SK-N-SH (cell line): ENCODE measurements around the gene IKZF2. TPM values are rescaled to one million over a fixed set of nuclear protein-coding genes. Genes with fewer than 3 reads are reported as not detected.

ENCODE experiments used
- CTCF ChIA-PET: fragments of 300-600, 350-600 bp; formaldehyde crosslinking; extraction: SDS; loops from one replicate; lab custom pipeline; 2021; lab: Yijun Ruan, JAX
- POLR2A ChIA-PET: fragments of 350-600 bp; sonication (Branson Sonifier 250); formaldehyde crosslinking; extraction: SDS; loops from one replicate; lab custom pipeline; 2020; ENCODE audit warnings: antibody characterized with exemption, inconsistent platforms; lab: Yijun Ruan, JAX
- DNase-seq: peaks from one replicate; pipeline ENCODE4 v3.0.0; 2012
- H2AFZ ChIP-seq: fragments of 200-600 bp; sonication (generic); 2 replicates; pipeline ENCODE4 v1.8.1; 2016; ENCODE audit warnings: antibody characterized with exemption, mild to moderate bottlenecking, low read depth
- H3F3A ChIP-seq: fragments of 200-600 bp; sonication (generic); replicated peaks from 2 replicates; pipeline ENCODE3; 2016; ENCODE audit warnings: antibody characterized with exemption, mild to moderate bottlenecking; ENCODE audit not compliant: insufficient read depth
- H3K27ac ChIP-seq, 2 experiments: fragments of 200-500 bp in 1 of 2; fragments of 200-600 bp in 1 of 2; sonication (Bioruptor generic) in 1 of 2; sonication (generic), shearing (Covaris generic) in 1 of 2; 2 replicates each; pipeline versions ENCODE4 v1.5.1 to v1.6.1; 2014 to 2016; ENCODE audit warnings: low read depth in 2 of 2, inconsistent platforms in 1 of 2, low read length in 1 of 2, mild to moderate bottlenecking in 1 of 2, mixed read lengths in 1 of 2
- H3K27me3 ChIP-seq: fragments of 200-600 bp; sonication (generic), shearing (Covaris generic); 2 replicates; pipeline ENCODE4 v1.6.1; 2016; ENCODE audit warnings: mixed run types; ENCODE audit not compliant: insufficient read depth
- H3K36me3 ChIP-seq, 2 experiments: fragments of 200-500 bp in 1 of 2; fragments of 200-600 bp in 1 of 2; sonication (Bioruptor generic) in 1 of 2; sonication (generic) in 1 of 2; replicated peaks in 1 of 2; 2 replicates each; pipeline versions ENCODE3 to v1.5.1; 2014 to 2016; ENCODE audit warnings: low read length in 1 of 2, mild to moderate bottlenecking in 1 of 2; ENCODE audit not compliant: insufficient read depth in 2 of 2, control insufficient read depth in 1 of 2
- H3K4me1 ChIP-seq, 2 experiments: fragments of 200-500 bp in 1 of 2; fragments of 200-600 bp in 1 of 2; sonication (Bioruptor generic) in 1 of 2; sonication (generic), shearing (Covaris generic) in 1 of 2; 2 replicates each; pipeline versions ENCODE4 v1.5.1 to v1.6.1; 2014 to 2016; ENCODE audit warnings: low read depth in 1 of 2, low read length in 1 of 2, mixed run types in 1 of 2; ENCODE audit not compliant: insufficient read depth in 2 of 2, control insufficient read depth in 1 of 2
- H3K4me2 ChIP-seq: fragments of 200-600 bp; sonication (generic), shearing (Covaris generic); 2 replicates; pipeline ENCODE4 v1.6.1; 2017; ENCODE audit warnings: mixed run types
- H3K4me3 ChIP-seq, 2 experiments: fragments of 200-500 bp in 1 of 2; fragments of 200-600 bp in 1 of 2; sonication (Bioruptor generic) in 1 of 2; sonication (generic), shearing (Covaris generic) in 1 of 2; 2 replicates each; pipeline versions ENCODE4 v1.5.1 to v1.8.1; 2014 to 2016; ENCODE audit warnings: low read depth in 2 of 2, inconsistent platforms in 1 of 2, low read length in 1 of 2, mild to moderate bottlenecking in 1 of 2, mixed read lengths in 1 of 2, moderate library complexity in 1 of 2
- H3K79me2 ChIP-seq: fragments of 200-600 bp; sonication (generic); 2 replicates; pipeline ENCODE4 v1.8.1; 2017; ENCODE audit warnings: mild to moderate bottlenecking; ENCODE audit not compliant: insufficient read depth
- H3K9ac ChIP-seq: fragments of 200-600 bp; sonication (generic); 2 replicates; pipeline ENCODE4 v1.6.1; 2017; ENCODE audit warnings: mixed run types
- H3K9me2 ChIP-seq: fragments of 200-600 bp; sonication (generic); 2 replicates; pipeline ENCODE4 v1.6.1; 2017; ENCODE audit warnings: mixed run types
- H3K9me3 ChIP-seq: fragments of 200-600 bp; sonication (generic); 2 replicates; pipeline ENCODE4 v1.6.1; 2017; ENCODE audit warnings: mixed run types, mild to moderate bottlenecking, moderate library complexity
- H4K20me1 ChIP-seq: fragments of 200-600 bp; sonication (generic); 2 replicates; pipeline ENCODE4 v1.6.1; 2017; ENCODE audit warnings: mild to moderate bottlenecking, mixed run types; ENCODE audit not compliant: insufficient read depth
- CHD2 ChIP-seq: fragments of 150-350 bp; IDR thresholded peaks from 2 replicates; pipeline ENCODE4 v1.6.1; 2018; ENCODE audit warnings: low read length; ENCODE audit not compliant: partially characterized antibody
- ELF1 ChIP-seq: IDR thresholded peaks from 2 replicates; pipeline ENCODE4 v1.4.0; 2012
- EP300 ChIP-seq, 2 experiments: IDR thresholded peaks; 2 replicates each; pipeline versions ENCODE4 v1.4.0 to v1.6.1; 2012; ENCODE audit warnings: borderline replicate concordance in 1 of 2, low read depth in 1 of 2, low read length in 1 of 2
- FOXM1 ChIP-seq: IDR thresholded peaks from 2 replicates; pipeline ENCODE4 v1.4.0; 2012; ENCODE audit warnings: low read depth, mild to moderate bottlenecking
- GATA2 ChIP-seq: sonication (generic); formaldehyde crosslinking; IDR thresholded peaks from 2 replicates; pipeline ENCODE4 v1.5.0; 2020; ENCODE audit warnings: mild to moderate bottlenecking, missing genetic modification reagents
- MEF2A ChIP-seq: IDR thresholded peaks from 2 replicates; pipeline ENCODE4 v1.4.0; 2012; ENCODE audit warnings: low read depth, borderline replicate concordance
- MXI1 ChIP-seq: IDR thresholded peaks from 2 replicates; pipeline ENCODE4 v1.6.1; 2012; ENCODE audit warnings: mild to moderate bottlenecking, low read depth, low read length, improper control_type of control experiment
- NFIC ChIP-seq: IDR thresholded peaks from 2 replicates; pipeline ENCODE4 v1.4.0; 2012; ENCODE audit warnings: borderline replicate concordance
- NRF1 ChIP-seq: IDR thresholded peaks from 2 replicates; pipeline ENCODE4 v1.6.1; 2012; ENCODE audit warnings: low read depth, mild to moderate bottlenecking, low read length
- RCOR1 ChIP-seq: fragments of 150-350 bp; IDR thresholded peaks from 2 replicates; pipeline ENCODE4 v1.6.1; 2017; ENCODE audit warnings: antibody characterized with exemption, low read length
- REST ChIP-seq: IDR thresholded peaks from 2 replicates; pipeline ENCODE4 v1.6.1; 2012; ENCODE audit warnings: mild to moderate bottlenecking, low read depth, low read length, moderate library complexity
- TAF1 ChIP-seq: IDR thresholded peaks from 2 replicates; pipeline ENCODE4 v1.6.1; 2012; ENCODE audit warnings: low read depth, mild to moderate bottlenecking, low read length, moderate library complexity, borderline replicate concordance
- USF2 ChIP-seq: fragments of 150-350 bp; IDR thresholded peaks from 2 replicates; pipeline ENCODE4 v1.6.1; 2017; ENCODE audit warnings: antibody characterized with exemption, low read length, low read depth, borderline replicate concordance
- YY1 ChIP-seq: IDR thresholded peaks from 2 replicates; pipeline ENCODE4 v1.4.0; 2012; ENCODE audit warnings: low read depth, mild to moderate bottlenecking
- WGBS: methylation state at CpG from one replicate; pipeline ENCODE4 v1.1.6; 2017; ENCODE audit warnings: low lambda C conversion rate; 5-methylcytosine and 5-hydroxymethylcytosine counted together
- polyA plus RNA-seq, 3 experiments: library from polyadenylated mRNA; depleted of rRNA; stranded (reverse); fragments of >200 nt; gene quantifications; 2 replicates each; pipeline ENCODE4 v1.2.3, GENCODE V29; 2012
- TF ChIP-seq, protein P1 (sequence below): IDR thresholded peaks from 2 replicates; pipeline ENCODE4 v1.4.0; 2012; ENCODE audit warnings: low read depth, borderline replicate concordance
- TF ChIP-seq, protein P2 (sequence below): IDR thresholded peaks from 2 replicates; pipeline ENCODE4; 2012

Gene IKZF2
- polyA plus RNA-seq, 1 of the 3 experiments (the other 2 are of a cell fraction): 1.3 TPM

DNA sequence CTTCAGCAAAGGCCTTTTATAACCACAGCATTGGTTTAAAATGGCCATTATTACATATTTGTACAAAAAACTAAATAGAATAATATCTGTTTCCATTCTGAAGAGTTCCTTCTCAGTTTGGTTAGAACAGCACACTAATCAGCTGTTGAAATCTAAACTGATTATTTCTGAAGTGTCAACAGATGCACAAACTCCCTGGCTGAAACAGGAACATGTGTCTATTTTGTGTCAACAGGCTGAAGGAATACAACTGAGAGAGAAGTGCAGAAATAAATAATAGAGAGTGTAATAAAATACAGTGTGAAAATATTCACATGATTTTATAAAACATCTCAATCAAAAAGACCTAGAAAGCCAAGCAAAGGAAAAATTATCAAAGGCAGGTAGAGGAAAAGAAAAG, 29.7 kb downstream of the IKZF2 start:
- Histone ChIP-seq H3K27ac (no peak overlapping the region), H2AFZ (no peak overlapping the region), H3K9me2 (no peaks in the 10 kb centered on the region), H3K4me2 (no peak overlapping the region), H3K9ac (no peak overlapping the region), H3K27me3 (no peaks in the 10 kb centered on the region), H3K36me3 (peaks cover 0 to 3% of the 10 kb centered on the region in 2 experiments), H3K79me2 (no peaks in the 10 kb centered on the region; the same call in 1 of the 2 replicates), H3F3A (peaks cover 10% of the 10 kb centered on the region), H4K20me1 (no peaks in the 10 kb centered on the region), H3K9me3 (no peaks in the 10 kb centered on the region), H3K4me1 (peaks cover 0 to 54% of the 10 kb centered on the region in 2 experiments; a peak in 3 of 4 replicates), H3K4me3 (no peak overlapping the region)
- ChIA-PET POLR2A (no interaction called here), CTCF (interaction anchor here (1.5 kb wide), 1 partner anchor 10 kb away, joined by 3 read pairs; no protein-coding TSS in a partner anchor)
- DNase-seq: no peak
- TF ChIP-seq RCOR1 (no peak), TAF1 (no peak), CHD2 (no peak), EP300 (IDR thresholded peaks at IDR 0.05; ENCODE audit: borderline replicate concordance in 1 of 2, low read depth in 1 of 2, low read length in 1 of 2) (no peak), GATA2 (CRISPR knock-in tag) (no peak), NFIC (no peak), MEF2A (no peak), YY1 (no peak), REST (no peak)
- TF ChIP-seq, protein P1, sequence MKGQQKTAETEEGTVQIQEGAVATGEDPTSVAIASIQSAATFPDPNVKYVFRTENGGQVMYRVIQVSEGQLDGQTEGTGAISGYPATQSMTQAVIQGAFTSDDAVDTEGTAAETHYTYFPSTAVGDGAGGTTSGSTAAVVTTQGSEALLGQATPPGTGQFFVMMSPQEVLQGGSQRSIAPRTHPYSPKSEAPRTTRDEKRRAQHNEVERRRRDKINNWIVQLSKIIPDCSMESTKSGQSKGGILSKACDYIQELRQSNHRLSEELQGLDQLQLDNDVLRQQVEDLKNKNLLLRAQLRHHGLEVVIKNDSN: no peak

- H3K4me3 ChIP-seq: no peak overlapping the region
- no peaks in the 10 kb centered on the region for H4K20me1 ChIP-seq
- H3K4me2 ChIP-seq: peak overlapping the region; percentile 60
- no peaks in the 10 kb centered on the region for H3K9me3 ChIP-seq
- no peak for DNase-seq
- no peaks in the 10 kb centered on the region for H3K27me3 ChIP-seq
- H3K36me3 ChIP-seq: no peaks in the 10 kb centered on the region
- WGBS: 61% methylated on average over 5 of the region's 5 CpGs
- 0 out of 2 replicates have a peak overlapping the region, but pooled peaks have one; percentile 38 for H2AFZ ChIP-seq
- peaks cover 0 to 47% of the 10 kb centered on the region in 2 experiments; a peak in 3 of 4 replicates for H3K4me1 ChIP-seq
- no peak overlapping the region for H3K9ac ChIP-seq
- H3K9me2 ChIP-seq: no peaks in the 10 kb centered on the region
- peaks cover 10% of the 10 kb centered on the region for H3F3A ChIP-seq
- CTCF ChIA-PET: no interaction called here
- H3K27ac ChIP-seq: peak overlapping the region; percentile 22 to 81; a peak in 2 of 4 replicates
- POLR2A ChIA-PET: no interaction called here
- H3K79me2 ChIP-seq: no peaks in the 10 kb centered on the region; the same call in 1 of the 2 replicates
- no peak for TF ChIP-seq NRF1
- TF ChIP-seq, protein P1: no peak
- TF ChIP-seq USF2: no peak
- TF ChIP-seq MXI1: no peak
- TF ChIP-seq YY1: no peak
- TF ChIP-seq, protein P2, sequence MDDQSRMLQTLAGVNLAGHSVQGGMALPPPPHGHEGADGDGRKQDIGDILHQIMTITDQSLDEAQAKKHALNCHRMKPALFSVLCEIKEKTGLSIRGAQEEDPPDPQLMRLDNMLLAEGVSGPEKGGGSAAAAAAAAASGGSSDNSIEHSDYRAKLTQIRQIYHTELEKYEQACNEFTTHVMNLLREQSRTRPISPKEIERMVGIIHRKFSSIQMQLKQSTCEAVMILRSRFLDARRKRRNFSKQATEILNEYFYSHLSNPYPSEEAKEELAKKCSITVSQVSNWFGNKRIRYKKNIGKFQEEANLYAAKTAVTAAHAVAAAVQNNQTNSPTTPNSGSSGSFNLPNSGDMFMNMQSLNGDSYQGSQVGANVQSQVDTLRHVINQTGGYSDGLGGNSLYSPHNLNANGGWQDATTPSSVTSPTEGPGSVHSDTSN: peak; percentile 75
- no peak for TF ChIP-seq GATA2 (CRISPR knock-in tag)
- TF ChIP-seq TAF1: no peak
- TF ChIP-seq CHD2: no peak
- TF ChIP-seq EP300 (IDR thresholded peaks at IDR 0.05; ENCODE audit: borderline replicate concordance in 1 of 2, low read depth in 1 of 2, low read length in 1 of 2): peak in 1 of 2 experiments; percentile 59; a peak in 1 of 4 replicates
- no peak; the same call in 1 of the 2 replicates for TF ChIP-seq ELF1
- no peak for TF ChIP-seq MEF2A
- TF ChIP-seq FOXM1: no peak
These were observed 32.2 kb downstream of the IKZF2 start for GRCh38 chr2:213119061-213119809.
